K562 (cell line): Measurements from ENCODE around the gene RNF150. TPM values are rescaled to one million over a fixed set of nuclear protein-coding genes. Genes with fewer than 3 reads are reported as not detected.
A peak's percentile ranks its signal among the peaks of the same experiment; 100 is the strongest.

Experiments
- ATAC-seq: fragments of 200-7000 bp; cut with Tn5 transposase; 3 replicates; pipeline ENCODE4 v1.9.1; 2020; ENCODE audit warnings: moderate library complexity
- BruUV-seq: library from RNA; stranded (reverse); fragments of 400-500 nt; replicated peaks from 2 replicates; lab custom pipeline; 2021; lab: Mats Ljungman, UMichigan
- CTCF ChIA-PET: fragments of 300-600 bp; formaldehyde crosslinking; extraction: SDS; loops from one replicate; lab custom pipeline; 2021; ENCODE audit warnings: low intra/inter-chr PET ratio; lab: Yijun Ruan, JAX
- POLR2A ChIA-PET: fragments of 300-600, 350-650 bp; sonication (Branson Sonifier 250); formaldehyde crosslinking; extraction: SDS; loops from one replicate; lab custom pipeline; 2021; ENCODE audit warnings: antibody characterized with exemption, inconsistent platforms; lab: Yijun Ruan, JAX
- DNase-seq, 4 experiments: peaks; one replicate each; pipeline versions ENCODE4 v3.0.0 to v3.0.0-alpha.2; 2011 to 2018; ENCODE audit warnings: low spot score in 3 of 4, mixed read lengths in 3 of 4; ENCODE audit errors: extremely low read depth in 1 of 4
- FAIRE-seq: peaks from 2 replicates; lab custom pipeline; 2011; peaks lifted over from hg19 to GRCh38; lab: Jason Lieb, UNC
- H2AFZ ChIP-seq: 2 replicates; pipeline ENCODE4 v1.6.0; 2011; ENCODE audit warnings: low read depth, low read length, control low read depth, inconsistent platforms
- H3K27ac ChIP-seq: fragments of 200-600 bp; 3 replicates; pipeline ENCODE4 v1.8.0; 2011; ENCODE audit warnings: low read depth, mild to moderate bottlenecking, control low read depth, inconsistent platforms, low read length, moderate library complexity, mixed read lengths; ENCODE audit errors: extremely low read depth
- H3K27me3 ChIP-seq, 2 experiments: fragments of 300-600 bp in 1 of 2; 2 replicates in 1 of 2; 3 replicates in 1 of 2; pipeline versions ENCODE4 v1.6.0 to v1.8.0; 2011; ENCODE audit warnings: inconsistent platforms in 2 of 2, low read length in 2 of 2, mild to moderate bottlenecking in 1 of 2, mixed read lengths in 1 of 2, moderate library complexity in 1 of 2; ENCODE audit not compliant: control insufficient read depth in 2 of 2, insufficient read depth in 2 of 2
- H3K36me3 ChIP-seq: fragments of 300-600 bp; 3 replicates; pipeline ENCODE4 v1.8.0; 2011; ENCODE audit warnings: mild to moderate bottlenecking, low read length, inconsistent platforms; ENCODE audit not compliant: control insufficient read depth, insufficient read depth
- H3K4me1 ChIP-seq, 2 experiments: fragments of 200-600 bp in 1 of 2; replicated peaks in 1 of 2; 2 replicates in 1 of 2; 3 replicates in 1 of 2; pipeline versions ENCODE4 v1.5.1 to v1.8.0; 2011; ENCODE audit warnings: inconsistent platforms in 2 of 2, low read length in 2 of 2, mild to moderate bottlenecking in 1 of 2, mixed read lengths in 1 of 2, moderate library complexity in 1 of 2; ENCODE audit not compliant: control insufficient read depth in 2 of 2, insufficient read depth in 2 of 2
- H3K4me2 ChIP-seq: 2 replicates; pipeline ENCODE4 v1.6.1; 2011; ENCODE audit warnings: low read length, control low read depth, inconsistent platforms, mixed read lengths; ENCODE audit not compliant: insufficient read depth
- H3K4me3 ChIP-seq: fragments of 200-600 bp; sonication (generic), shearing (Covaris generic); 2 replicates; pipeline ENCODE4 v1.5.1; 2016; ENCODE audit warnings: control low read depth, inconsistent platforms
- H3K79me2 ChIP-seq: fragments of 200-600 bp; 3 replicates; pipeline ENCODE4 v1.8.0; 2011; ENCODE audit warnings: low read length, inconsistent platforms; ENCODE audit not compliant: control insufficient read depth, insufficient read depth
- H3K9ac ChIP-seq, 2 experiments: 2 replicates each; pipeline versions ENCODE4 v1.6.0 to v1.6.1; 2011; ENCODE audit warnings: low read depth in 2 of 2, low read length in 2 of 2, control low read depth in 1 of 2, inconsistent platforms in 1 of 2, mild to moderate bottlenecking in 1 of 2, mixed read lengths in 1 of 2; ENCODE audit not compliant: insufficient read depth in 1 of 2
- H3K9me1 ChIP-seq: one replicate; pipeline ENCODE4 v1.6.0; 2011; ENCODE audit warnings: inconsistent platforms, mild to moderate bottlenecking, low read length, moderate library complexity; ENCODE audit not compliant: control insufficient read depth, insufficient read depth
- H3K9me3 ChIP-seq: replicated peaks from 2 replicates; pipeline ENCODE4 v1.5.1; 2011; ENCODE audit warnings: low read depth, low read length, inconsistent platforms; ENCODE audit not compliant: control insufficient read depth, insufficient read depth
- H4K20me1 ChIP-seq: replicated peaks from 2 replicates; pipeline ENCODE4 v1.6.1; 2011; ENCODE audit warnings: low read length, inconsistent platforms, mixed read lengths; ENCODE audit not compliant: control insufficient read depth, insufficient read depth
- E2F4 ChIP-seq: sonication (generic); formaldehyde crosslinking; IDR thresholded peaks from 2 replicates; pipeline ENCODE4 v1.8.0; 2022; ENCODE audit warnings: mild to moderate bottlenecking, low read depth, missing genetic modification reagents
- FOXA1 ChIP-seq: fragments of 450-650 bp; IDR thresholded peaks from 2 replicates; pipeline ENCODE4 v1.6.1; 2016; ENCODE audit warnings: mild to moderate bottlenecking, borderline replicate concordance
- RBM25 ChIP-seq: fragments of 200-400 bp; formaldehyde crosslinking; IDR thresholded peaks from 2 replicates; pipeline ENCODE4 v1.6.1; 2018; ENCODE audit warnings: low read length, low read depth, moderate library complexity; ENCODE audit not compliant: severe bottlenecking
- SLC30A9 ChIP-seq: fragments of 250-450 bp; sonication (Bioruptor Pico); IDR thresholded peaks from 2 replicates; pipeline ENCODE4 v1.8.0; 2022; ENCODE audit warnings: mild to moderate bottlenecking, moderate library complexity
- WHSC1 ChIP-seq: IDR thresholded peaks from one replicate; pipeline ENCODE4 v1.6.1; 2012; ENCODE audit warnings: low read length, control low read depth, inconsistent platforms
- WGBS: fragments of 100-300 bp; shearing (Covaris generic); methylation state at CpG from one replicate; pipeline ENCODE4 v1.1.6; 2016; ENCODE audit warnings: low coverage, mixed read lengths; ENCODE audit not compliant: insufficient coverage; ENCODE audit errors: missing lambda C conversion rate; 5-methylcytosine and 5-hydroxymethylcytosine counted together
- in situ Hi-C: fragments of 300-500 bp; cut with MboI; formaldehyde crosslinking; loops from 4 replicates; pipeline ENCODE4 v1.15.0; 2018; ENCODE audit warnings: inconsistent platforms, mixed read lengths
- intact Hi-C: fragments of 100-400 bp; cut with micrococcal nuclease; formaldehyde crosslinking; loops from 2 replicates; pipeline ENCODE4 v1.14.2; 2022
- polyA plus RNA-seq, 8 experiments: library from polyadenylated mRNA; depleted of rRNA in 4 of 8; stranded (reverse) in 5 of 8; unstranded in 3 of 8; fragments of >200 nt; fragmentation: Nextera tagmentation in 2 of 8; fragmentation: Illumina TruSeq in 1 of 8; extraction: Ambion mirVana in 2 of 8; extraction: Trizol in 1 of 8; gene quantifications; 2 replicates each; pipeline versions ENCODE4 v1.2.1 to v1.2.3, GENCODE V29; 2011 to 2014; ENCODE audit warnings: inconsistent platforms in 1 of 8, missing spikeins in 1 of 8
- total RNA-seq, 7 experiments: library from RNA; depleted of rRNA in 6 of 7; stranded (reverse); fragments of >200 nt in 6 of 7; fragmentation: Illumina TruSeq in 2 of 7; extraction: Trizol in 2 of 7; gene quantifications; 2 replicates each; pipeline versions ENCODE4 v1.2.1 to v1.2.3, GENCODE V29; 2011 to 2021; ENCODE audit warnings: low replicate concordance in 1 of 7

RNF150 gene
- total and polyA plus RNA-seq, 9 of the 15 experiments (the other 6 are each of a cell fraction or from before 2014, with no cell fraction given): 0.09 TPM; not detected in 8

DNA sequence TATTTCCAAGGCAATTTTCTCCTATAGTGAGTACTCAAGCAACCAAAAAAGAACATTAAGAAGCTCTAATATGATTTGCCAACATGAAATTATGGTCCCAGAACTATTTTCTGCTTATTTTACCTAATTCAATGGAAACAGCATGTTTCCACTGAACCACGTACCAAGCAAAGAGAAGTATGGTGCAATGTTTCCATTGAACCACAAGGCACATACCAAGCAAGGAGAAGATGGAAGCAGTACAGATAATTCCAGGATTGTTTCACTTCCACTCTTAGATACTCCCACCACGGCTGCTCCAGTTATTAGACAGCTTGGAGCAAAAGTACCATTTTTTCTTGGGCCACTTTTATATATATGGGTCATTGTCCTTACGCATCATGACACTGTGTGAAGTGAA lies 164.9 kb downstream of the RNF150 start (continued):
- TF ChIP-seq SLC30A9 (CRISPR knock-in tag): no peak
- TF ChIP-seq FOXA1: no peak
- no peak for TF ChIP-seq E2F4 (CRISPR knock-in tag)

DNA sequence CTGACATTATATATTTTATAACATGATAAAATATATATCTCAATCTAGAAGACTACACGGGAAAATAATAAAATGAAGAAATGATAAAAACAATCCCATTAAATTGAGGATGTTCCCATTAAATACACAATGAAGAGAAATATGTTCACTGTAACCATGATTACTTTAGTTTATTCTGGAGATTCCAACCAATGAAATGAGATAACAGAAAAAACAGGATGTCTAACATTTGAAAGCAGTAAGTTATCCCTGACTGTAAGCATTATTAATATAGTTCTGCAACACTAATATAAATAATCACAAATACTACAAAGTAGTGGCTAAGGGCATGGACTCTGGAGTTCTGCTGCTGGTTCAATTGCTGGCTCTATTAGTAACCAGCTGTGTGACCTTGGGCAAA lies 169.4 kb downstream of the RNF150 start:
- intact Hi-C loops (no loop called here), in situ Hi-C loops (no loop called here)
- WGBS: 0% methylated on average over 1 of the region's 1 CpG
- BruUV-seq: no TSS peak
- H2AFZ ChIP-seq: no peak overlapping the region
- H3K36me3 ChIP-seq: no peaks in the 10 kb centered on the region
- no peak overlapping the region for H3K9ac ChIP-seq
- no peak for FAIRE-seq
- H4K20me1 ChIP-seq: no peaks in the 10 kb centered on the region
- no peaks in the 10 kb centered on the region for H3K27me3 ChIP-seq
- H3K27ac ChIP-seq: no peak overlapping the region
- ChIA-PET CTCF (no interaction called here), POLR2A (no interaction called here)
- H3K4me3 ChIP-seq: no peak overlapping the region
- H3K9me1 ChIP-seq: no peaks in the 10 kb centered on the region
- peak; percentile 42 for TF ChIP-seq RBM25
- TF ChIP-seq WHSC1: no peak
- TF ChIP-seq, all 486 proteins: peak for 1
- DNase-seq (no peak), ATAC-seq (no peak)
- Histone ChIP-seq H3K4me2 (no peak overlapping the region), H3K9me3 (no peaks in the 10 kb centered on the region), H3K4me1 (no peaks in the 10 kb centered on the region), H3K79me2 (no peaks in the 10 kb centered on the region)
